H1 (cell line): ENCODE results near the gene TNXB. TPM values are rescaled to one million over a fixed set of nuclear protein-coding genes. Genes with fewer than 3 reads are reported as not detected.
A peak's percentile ranks its signal among the peaks of the same experiment; 100 is the strongest.

Experiments
- CEBPB ChIP-seq: IDR thresholded peaks from 2 replicates; pipeline ENCODE4 v1.6.1; 2012; ENCODE audit warnings: low read depth, low read length
- EZH2 ChIP-seq: fragments of 200-600 bp; sonication (generic); IDR thresholded peaks from 2 replicates; pipeline ENCODE4 v1.7.1; 2012; ENCODE audit warnings: low read depth, mild to moderate bottlenecking, moderate library complexity, low read length, inconsistent platforms; ENCODE audit not compliant: severe bottlenecking
- GTF2F1 ChIP-seq: IDR thresholded peaks from 2 replicates; pipeline ENCODE4 v1.6.1; 2012; ENCODE audit warnings: low read depth, low read length, improper control_type of control experiment, borderline replicate concordance
- JUN ChIP-seq: IDR thresholded peaks from 2 replicates; pipeline ENCODE4 v1.6.1; 2011; ENCODE audit warnings: low read depth, mild to moderate bottlenecking, improper control_type of control experiment, low read length
- JUND ChIP-seq: IDR thresholded peaks from 2 replicates; pipeline ENCODE4 v1.6.1; 2011; ENCODE audit warnings: mild to moderate bottlenecking, improper control_type of control experiment, low read length
- KDM5A ChIP-seq: fragments of 200-600 bp; IDR thresholded peaks from 2 replicates; pipeline ENCODE4 v1.7.1; 2012; ENCODE audit warnings: mild to moderate bottlenecking, low read length, inconsistent platforms, mixed read lengths
- RNF2 ChIP-seq: fragments of 200-900, 300-1000 bp; sonication (generic); IDR thresholded peaks from 2 replicates; pipeline ENCODE4 v1.7.1; 2016; ENCODE audit warnings: borderline replicate concordance, low read depth, mild to moderate bottlenecking, antibody characterized with exemption, low read length; ENCODE audit not compliant: poor library complexity, severe bottlenecking; ENCODE audit errors: missing control alignments
- SIN3A ChIP-seq, 2 experiments: IDR thresholded peaks in 1 of 2; conservative IDR thresholded peaks in 1 of 2; 2 replicates each; pipeline ENCODE4 v1.6.1; 2011 to 2012; ENCODE audit warnings: low read length in 2 of 2, improper control_type of control experiment in 1 of 2, low read depth in 1 of 2, mild to moderate bottlenecking in 1 of 2
- TAF1 ChIP-seq: IDR thresholded peaks from 2 replicates; pipeline ENCODE4 v1.6.1; 2011; ENCODE audit warnings: mild to moderate bottlenecking, low read depth, low read length
- YY1 ChIP-seq: IDR thresholded peaks from 2 replicates; pipeline ENCODE4 v1.6.1; 2011; ENCODE audit warnings: low read depth, mild to moderate bottlenecking, low read length
- ZNF274 ChIP-seq: IDR thresholded peaks from 2 replicates; pipeline ENCODE4 v1.7.0; 2012; ENCODE audit warnings: low read length, borderline replicate concordance; ENCODE audit errors: extremely low read depth
- polyA plus RNA-seq, 7 experiments: library from polyadenylated mRNA; depleted of rRNA in 3 of 7; stranded (reverse) in 5 of 7; unstranded in 2 of 7; fragments of >200 nt in 5 of 7; fragments of 200-250 nt in 2 of 7; gene quantifications; 1 replicate in 5 of 7; 2 replicates in 1 of 7; 4 replicates in 1 of 7; pipeline versions ENCODE4 v1.2.1 to v1.2.3, GENCODE V29; 2011 to 2013; ENCODE audit warnings: missing spikeins in 2 of 7, mixed read lengths in 2 of 7
- total RNA-seq: library from RNA; stranded (reverse); fragmentation: NEBNext Ultra II Directional; extraction: Animal tissue kit (Norgen Biotek cat#: 25700); gene quantifications from 2 replicates; pipeline ENCODE4 v1.2.1, GENCODE V29; 2021
- TF ChIP-seq, protein P1 (sequence below), 3 experiments: IDR thresholded peaks; 1 replicate in 2 of 3; 2 replicates in 1 of 3; pipeline versions ENCODE4 v1.5.1 to v1.6.1; 2011; ENCODE audit warnings: low read length in 3 of 3, mild to moderate bottlenecking in 3 of 3, inconsistent platforms in 2 of 3, low read depth in 1 of 3, moderate library complexity in 1 of 3; ENCODE audit not compliant: insufficient read depth in 1 of 3; ENCODE audit errors: control extremely low read depth in 1 of 3

Gene TNXB
- total and polyA plus RNA-seq, 2 of the 8 experiments (the other 6 are each of a cell fraction or from before 2014, with no cell fraction given): 3.1 to 4.8 TPM

DNA sequence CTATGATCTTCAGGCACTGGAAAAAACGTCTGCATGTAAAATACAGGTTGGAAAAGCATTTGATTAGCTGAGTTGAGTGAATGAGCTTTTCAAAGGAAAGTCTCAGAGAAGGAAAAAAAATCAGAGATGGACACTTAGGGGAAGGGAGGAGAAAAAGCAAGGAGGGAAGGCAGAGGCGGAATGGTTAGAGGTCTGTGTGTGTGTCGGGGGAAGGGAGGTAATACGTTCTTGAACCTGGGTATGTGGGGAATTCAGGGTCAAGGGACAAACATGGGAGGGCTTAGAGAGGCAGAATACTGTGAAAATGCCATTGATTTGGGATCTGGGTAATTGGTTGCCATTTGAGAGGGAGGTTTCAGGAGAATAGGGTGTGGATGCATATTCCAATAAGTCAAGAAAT lies 37.5 kb upstream of the TNXB start (continued):
- no peak for TF ChIP-seq EZH2
- TF ChIP-seq RNF2: no peak
- TF ChIP-seq KDM5A: no peak
- TF ChIP-seq CEBPB: no peak
- no peak for TF ChIP-seq JUND
- 0 out of 2 replicates have a peak, but pooled peaks have one; percentile 45 for TF ChIP-seq YY1
- 0 out of 2 replicates have a peak, but pooled peaks have one; percentile 17 for TF ChIP-seq TAF1
- no peak for TF ChIP-seq JUN
- no peak for TF ChIP-seq GTF2F1
- TF ChIP-seq ZNF274: no peak
- no peak for TF ChIP-seq SIN3A (conservative IDR thresholded peaks at IDR 0.05 in 1 of 2, IDR thresholded peaks at IDR 0.05 in 1 of 2; ENCODE audit: low read depth in 1 of 2, low read length in 2 of 2)
- TF ChIP-seq, protein P1, sequence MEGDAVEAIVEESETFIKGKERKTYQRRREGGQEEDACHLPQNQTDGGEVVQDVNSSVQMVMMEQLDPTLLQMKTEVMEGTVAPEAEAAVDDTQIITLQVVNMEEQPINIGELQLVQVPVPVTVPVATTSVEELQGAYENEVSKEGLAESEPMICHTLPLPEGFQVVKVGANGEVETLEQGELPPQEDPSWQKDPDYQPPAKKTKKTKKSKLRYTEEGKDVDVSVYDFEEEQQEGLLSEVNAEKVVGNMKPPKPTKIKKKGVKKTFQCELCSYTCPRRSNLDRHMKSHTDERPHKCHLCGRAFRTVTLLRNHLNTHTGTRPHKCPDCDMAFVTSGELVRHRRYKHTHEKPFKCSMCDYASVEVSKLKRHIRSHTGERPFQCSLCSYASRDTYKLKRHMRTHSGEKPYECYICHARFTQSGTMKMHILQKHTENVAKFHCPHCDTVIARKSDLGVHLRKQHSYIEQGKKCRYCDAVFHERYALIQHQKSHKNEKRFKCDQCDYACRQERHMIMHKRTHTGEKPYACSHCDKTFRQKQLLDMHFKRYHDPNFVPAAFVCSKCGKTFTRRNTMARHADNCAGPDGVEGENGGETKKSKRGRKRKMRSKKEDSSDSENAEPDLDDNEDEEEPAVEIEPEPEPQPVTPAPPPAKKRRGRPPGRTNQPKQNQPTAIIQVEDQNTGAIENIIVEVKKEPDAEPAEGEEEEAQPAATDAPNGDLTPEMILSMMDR (IDR thresholded peaks at IDR 0.05; ENCODE audit: control extremely low read depth in 1 of 3, insufficient read depth in 1 of 3, low read depth in 1 of 3, low read length in 3 of 3): no peak
